KOPT-K1 (cell line): ENCODE measurements around the gene ST6GALNAC5.
"Not testable (repeated sequence)": the region's sequence is repeated elsewhere in the genome, so short reads cannot be mapped to it uniquely, and the experiment has no call there.

Experiments
- H3K27ac ChIP-seq: fragments of 200-600 bp; sonication (generic); 2 replicates; pipeline ENCODE4 v1.5.1; 2016; ENCODE audit warnings: antibody characterized with exemption, mild to moderate bottlenecking, low read depth, low read length; ENCODE audit not compliant: poor library complexity, severe bottlenecking
- H3K36me3 ChIP-seq: fragments of 200-600 bp; sonication (generic); 2 replicates; pipeline ENCODE4 v1.5.1; 2017; ENCODE audit warnings: antibody characterized with exemption, mild to moderate bottlenecking, low read length, moderate library complexity; ENCODE audit not compliant: insufficient read depth
- H3K9me3 ChIP-seq: fragments of 200-600 bp; sonication (generic); 2 replicates; pipeline ENCODE4 v1.5.1; 2017; ENCODE audit warnings: antibody characterized with exemption, low read length, mild to moderate bottlenecking; ENCODE audit not compliant: insufficient read depth, poor library complexity, severe bottlenecking

The ST6GALNAC5 gene

GRCh38 chr1:76867342-76868130 lies at the start of gene ST6GALNAC5:
ST6GALNAC5 (plus strand) TSS chr1:76867480.
- no peak within 1 kb of the TSS for H3K27ac ChIP-seq
- no peaks in the 10 kb centered on the region for H3K36me3 ChIP-seq
- H3K9me3 ChIP-seq, result no peaks in the 10 kb centered on the region

GRCh38 chr1:76820028-76820427 lies 47.3 kb upstream of the ST6GALNAC5 start:
- H3K9me3 ChIP-seq, result no peaks in the 10 kb centered on the region
- H3K27ac ChIP-seq, result no peak overlapping the region
- H3K36me3 ChIP-seq, result no peaks in the 10 kb centered on the region

GRCh38 chr1:76822961-76823360 lies 44.3 kb upstream of the ST6GALNAC5 start:
- H3K9me3 ChIP-seq, H3K27ac ChIP-seq, H3K36me3 ChIP-seq: not testable (repeated sequence)

GRCh38 chr1:76824106-76824505 lies 43.2 kb upstream of the ST6GALNAC5 start:
- Histone ChIP-seq H3K9me3 (no peaks in the 10 kb centered on the region), H3K27ac (no peak overlapping the region), H3K36me3 (no peaks in the 10 kb centered on the region)

GRCh38 chr1:76826072-76826845 lies 41.0 kb upstream of the ST6GALNAC5 start:
- Histone ChIP-seq H3K9me3 (no peaks in the 10 kb centered on the region), H3K27ac (no peak overlapping the region), H3K36me3 (no peaks in the 10 kb centered on the region)

GRCh38 chr1:76827066-76827465 lies 40.2 kb upstream of the ST6GALNAC5 start:
- Histone ChIP-seq H3K36me3 (no peaks in the 10 kb centered on the region), H3K27ac (no peak overlapping the region), H3K9me3 (no peaks in the 10 kb centered on the region)

- Histone ChIP-seq H3K9me3 (no peaks in the 10 kb centered on the region), H3K27ac (no peak overlapping the region), H3K36me3 (no peaks in the 10 kb centered on the region)
Observed at GRCh38 chr1:76830373-76830772, 36.9 kb upstream of the ST6GALNAC5 start.

GRCh38 chr1:76832521-76832920 lies 34.8 kb upstream of the ST6GALNAC5 start:
- no peaks in the 10 kb centered on the region for H3K36me3 ChIP-seq
- no peaks in the 10 kb centered on the region for H3K9me3 ChIP-seq
- no peak overlapping the region for H3K27ac ChIP-seq

GRCh38 chr1:76833151-76833550 lies 34.1 kb upstream of the ST6GALNAC5 start:
- Histone ChIP-seq H3K36me3 (no peaks in the 10 kb centered on the region), H3K9me3 (no peaks in the 10 kb centered on the region), H3K27ac (no peak overlapping the region)

- no peaks in the 10 kb centered on the region for H3K36me3 ChIP-seq
- H3K9me3 ChIP-seq, result no peaks in the 10 kb centered on the region
- H3K27ac ChIP-seq, result no peak overlapping the region
Observed at GRCh38 chr1:76833856-76834255, 33.4 kb upstream of the ST6GALNAC5 start.

GRCh38 chr1:76835203-76835602 lies 32.1 kb upstream of the ST6GALNAC5 start:
- Histone ChIP-seq H3K27ac (no peak overlapping the region), H3K36me3 (no peaks in the 10 kb centered on the region), H3K9me3 (no peaks in the 10 kb centered on the region)

- H3K9me3 ChIP-seq, result no peaks in the 10 kb centered on the region
Observed at GRCh38 chr1:76840278-76840677, 27.0 kb upstream of the ST6GALNAC5 start.

GRCh38 chr1:76841460-76841859 lies 25.8 kb upstream of the ST6GALNAC5 start:
- H3K36me3 ChIP-seq, result no peaks in the 10 kb centered on the region
- H3K27ac ChIP-seq, result no peak overlapping the region

More at GRCh38 chr1:76840278-76840677, 27.0 kb upstream of the ST6GALNAC5 start:
- no peaks in the 10 kb centered on the region for H3K36me3 ChIP-seq
- H3K27ac ChIP-seq, result no peak overlapping the region

GRCh38 chr1:76843821-76844464 lies 23.3 kb upstream of the ST6GALNAC5 start:
- Histone ChIP-seq H3K9me3 (no peaks in the 10 kb centered on the region), H3K36me3 (no peaks in the 10 kb centered on the region), H3K27ac (no peak overlapping the region)

More at GRCh38 chr1:76841460-76841859, 25.8 kb upstream of the ST6GALNAC5 start:
- no peaks in the 10 kb centered on the region for H3K9me3 ChIP-seq

GRCh38 chr1:76854255-76854654 lies 13.0 kb upstream of the ST6GALNAC5 start:
- H3K9me3 ChIP-seq, result no peaks in the 10 kb centered on the region
- no peak overlapping the region for H3K27ac ChIP-seq
- no peaks in the 10 kb centered on the region for H3K36me3 ChIP-seq
